ENCODE measurements around the gene CFAP46.

CFAP46 gene

GRCh38 chr10:132808383-132809231 is 133.8 kb downstream of the CFAP46 start:
- Histone ChIP-seq H3K9ac (ENCODE audit: low read length) (no peak overlapping the region), H3K27ac (ENCODE audit: low read length, poor library complexity, severe bottlenecking) (no peak overlapping the region), H3K9me3 (ENCODE audit: control insufficient read depth, low read length) (no peaks in the 10 kb centered on the region), H3K4ac (ENCODE audit: low read depth in 1 of 2, low read length in 2 of 2) (no peak overlapping the region), H3K79me1 (replicated peaks; ENCODE audit: low read length, poor library complexity, severe bottlenecking) (no peaks in the 10 kb centered on the region), H2BK12ac (ENCODE audit: low read length in 2 of 2) (no peak overlapping the region), H3K36me3 (ENCODE audit: control insufficient read depth in 1 of 2, insufficient read depth in 2 of 2, low read depth in 1 of 2, low read length in 2 of 2) (no peaks in the 10 kb centered on the region), H2AFZ (ENCODE audit: low read depth, low read length) (no peak overlapping the region), H4K8ac (ENCODE audit: low read length) (no peak overlapping the region), H3K4me1 (ENCODE audit: control insufficient read depth, insufficient read depth, low read depth, low read length) (peaks cover 2% of the 10 kb centered on the region), H3K27me3 (ENCODE audit: control insufficient read depth in 1 of 2, insufficient read depth in 1 of 2, low read length in 2 of 2) (peaks cover 0 to 58% of the 10 kb centered on the region in 2 experiments), H3K23ac (ENCODE audit: low read length in 2 of 2) (no peak overlapping the region), H3K14ac (ENCODE audit: low read length in 2 of 2) (no peak overlapping the region), H4K91ac (ENCODE audit: low read length) (no peak overlapping the region), H2BK15ac (ENCODE audit: low read depth, poor library complexity, severe bottlenecking) (no peak overlapping the region), H3K4me2 (ENCODE audit: low read length, poor library complexity, severe bottlenecking) (no peak overlapping the region), H2BK120ac (ENCODE audit: low read depth, low read length) (no peak overlapping the region), H3K18ac (ENCODE audit: low read depth in 1 of 2, low read length in 2 of 2) (no peak overlapping the region), H2BK5ac (ENCODE audit: low read depth, low read length, poor library complexity, severe bottlenecking) (no peak overlapping the region), H2AK5ac (ENCODE audit: low read length, severe bottlenecking) (no peak overlapping the region), H3K4me3 (ENCODE audit: insufficient read depth in 1 of 2, low read depth in 1 of 2, low read length in 2 of 2) (no peak overlapping the region)
- no peak for DNase-seq
- 78% methylated on average over 42 of the region's 42 CpGs for WGBS

DNA sequence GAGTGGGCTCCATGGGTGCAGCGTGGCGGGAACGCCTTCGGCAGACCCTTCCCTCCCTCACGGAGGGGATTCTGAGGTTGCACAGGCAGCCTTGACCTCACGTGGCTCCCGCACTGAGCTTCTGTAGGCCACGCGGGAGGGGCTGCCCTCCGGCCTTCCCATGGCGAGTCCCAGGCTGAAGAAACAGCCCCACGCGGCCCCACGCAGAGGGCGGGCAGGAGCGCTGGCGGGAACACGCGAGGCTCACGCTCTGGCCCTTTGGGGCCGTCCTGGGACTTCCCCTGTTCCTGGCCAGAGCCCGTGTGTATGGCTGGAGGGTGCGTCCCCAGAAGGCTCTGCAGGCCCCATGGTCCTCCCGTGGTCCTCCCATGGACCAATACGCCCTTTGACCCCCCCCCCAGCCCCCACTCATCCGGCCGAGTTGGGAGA is 134.7 kb downstream of the CFAP46 start:
- WGBS: 88% methylated on average over 27 of the region's 27 CpGs

DNA sequence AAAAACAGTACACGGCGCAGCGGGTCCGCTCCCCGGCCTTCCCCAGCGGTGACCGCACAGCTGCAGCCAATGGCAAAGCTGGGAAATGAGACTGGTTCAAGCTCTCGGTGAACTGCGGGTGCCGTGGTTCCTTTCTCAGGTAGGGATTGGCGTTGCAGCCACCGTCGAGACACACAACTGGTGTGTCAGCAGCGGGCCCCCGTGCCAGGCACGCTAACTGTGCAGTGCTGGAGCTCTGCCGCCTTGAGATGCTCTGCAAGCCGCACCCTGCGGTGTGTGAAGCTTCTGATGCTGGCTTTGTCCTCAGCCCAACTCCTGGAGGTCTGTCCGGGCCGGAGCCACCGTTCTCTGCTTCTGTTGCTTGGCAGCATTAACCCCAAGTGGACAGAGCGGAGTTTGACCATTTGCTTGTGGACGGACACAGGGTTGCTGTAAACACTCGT is 135.8 kb downstream of the CFAP46 start:
- no peak overlapping the region for H3K23ac ChIP-seq (ENCODE audit: low read length in 2 of 2)
- no peak overlapping the region for H3K4me3 ChIP-seq (ENCODE audit: insufficient read depth in 1 of 2, low read depth in 1 of 2, low read length in 2 of 2)
- H2AFZ ChIP-seq (ENCODE audit: low read depth, low read length): no peak overlapping the region
- H4K91ac ChIP-seq (ENCODE audit: low read length): no peak overlapping the region
- H2BK120ac ChIP-seq (ENCODE audit: low read depth, low read length): no peak overlapping the region
- WGBS: 87% methylated on average over 25 of the region's 25 CpGs
- no peak overlapping the region for H3K4me2 ChIP-seq (ENCODE audit: low read length, poor library complexity, severe bottlenecking)
- H3K27ac ChIP-seq (ENCODE audit: low read length, poor library complexity, severe bottlenecking): no peak overlapping the region
- H3K27me3 ChIP-seq (ENCODE audit: control insufficient read depth in 1 of 2, insufficient read depth in 1 of 2, low read length in 2 of 2): peaks cover 4 to 63% of the 10 kb centered on the region in 2 experiments
- H2BK5ac ChIP-seq (ENCODE audit: low read depth, low read length, poor library complexity, severe bottlenecking): no peak overlapping the region
- DNase-seq: no peak
- no peaks in the 10 kb centered on the region for H3K36me3 ChIP-seq (ENCODE audit: control insufficient read depth in 1 of 2, insufficient read depth in 2 of 2, low read depth in 1 of 2, low read length in 2 of 2)
- no peak overlapping the region for H2AK5ac ChIP-seq (ENCODE audit: low read length, severe bottlenecking)
- H3K4ac ChIP-seq (ENCODE audit: low read depth in 1 of 2, low read length in 2 of 2): no peak overlapping the region
- peaks cover 5% of the 10 kb centered on the region for H3K9me3 ChIP-seq (ENCODE audit: control insufficient read depth, low read length)
- H3K79me1 ChIP-seq (replicated peaks; ENCODE audit: low read length, poor library complexity, severe bottlenecking): no peaks in the 10 kb centered on the region
- H4K8ac ChIP-seq (ENCODE audit: low read length): no peak overlapping the region
- H3K4me1 ChIP-seq (ENCODE audit: control insufficient read depth, insufficient read depth, low read depth, low read length): no peaks in the 10 kb centered on the region
- no peak overlapping the region for H3K18ac ChIP-seq (ENCODE audit: low read depth in 1 of 2, low read length in 2 of 2)
- no peak overlapping the region for H3K9ac ChIP-seq (ENCODE audit: low read length)
- H3K14ac ChIP-seq (ENCODE audit: low read length in 2 of 2): no peak overlapping the region
- H2BK15ac ChIP-seq (ENCODE audit: low read depth, poor library complexity, severe bottlenecking): no peak overlapping the region
- H2BK12ac ChIP-seq (ENCODE audit: low read length in 2 of 2): no peak overlapping the region

More for the DNA sequence above, 134.7 kb downstream of the CFAP46 start:
- no peak overlapping the region for H4K8ac ChIP-seq (ENCODE audit: low read length)
- no peak overlapping the region for H3K4ac ChIP-seq (ENCODE audit: low read depth in 1 of 2, low read length in 2 of 2)
- H2BK120ac ChIP-seq (ENCODE audit: low read depth, low read length): no peak overlapping the region
- H3K79me1 ChIP-seq (replicated peaks; ENCODE audit: low read length, poor library complexity, severe bottlenecking): no peaks in the 10 kb centered on the region
- H3K4me3 ChIP-seq (ENCODE audit: insufficient read depth in 1 of 2, low read depth in 1 of 2, low read length in 2 of 2): no peak overlapping the region
- H3K14ac ChIP-seq (ENCODE audit: low read length in 2 of 2): no peak overlapping the region
- peaks cover 2% of the 10 kb centered on the region for H3K4me1 ChIP-seq (ENCODE audit: control insufficient read depth, insufficient read depth, low read depth, low read length)
- DNase-seq: no peak
- H2AFZ ChIP-seq (ENCODE audit: low read depth, low read length): no peak overlapping the region
- no peak overlapping the region for H2BK15ac ChIP-seq (ENCODE audit: low read depth, poor library complexity, severe bottlenecking)
- no peak overlapping the region for H2BK5ac ChIP-seq (ENCODE audit: low read depth, low read length, poor library complexity, severe bottlenecking)
- peaks cover 0 to 58% of the 10 kb centered on the region in 2 experiments for H3K27me3 ChIP-seq (ENCODE audit: control insufficient read depth in 1 of 2, insufficient read depth in 1 of 2, low read length in 2 of 2)
- no peak overlapping the region for H3K18ac ChIP-seq (ENCODE audit: low read depth in 1 of 2, low read length in 2 of 2)
- no peaks in the 10 kb centered on the region for H3K9me3 ChIP-seq (ENCODE audit: control insufficient read depth, low read length)
- no peak overlapping the region for H3K4me2 ChIP-seq (ENCODE audit: low read length, poor library complexity, severe bottlenecking)
- H3K23ac ChIP-seq (ENCODE audit: low read length in 2 of 2): no peak overlapping the region
- H2AK5ac ChIP-seq (ENCODE audit: low read length, severe bottlenecking): no peak overlapping the region
- H3K9ac ChIP-seq (ENCODE audit: low read length): no peak overlapping the region
- no peak overlapping the region for H3K27ac ChIP-seq (ENCODE audit: low read length, poor library complexity, severe bottlenecking)
- no peak overlapping the region for H2BK12ac ChIP-seq (ENCODE audit: low read length in 2 of 2)
- H4K91ac ChIP-seq (ENCODE audit: low read length): no peak overlapping the region
- no peaks in the 10 kb centered on the region for H3K36me3 ChIP-seq (ENCODE audit: control insufficient read depth in 1 of 2, insufficient read depth in 2 of 2, low read depth in 1 of 2, low read length in 2 of 2)

DNA sequence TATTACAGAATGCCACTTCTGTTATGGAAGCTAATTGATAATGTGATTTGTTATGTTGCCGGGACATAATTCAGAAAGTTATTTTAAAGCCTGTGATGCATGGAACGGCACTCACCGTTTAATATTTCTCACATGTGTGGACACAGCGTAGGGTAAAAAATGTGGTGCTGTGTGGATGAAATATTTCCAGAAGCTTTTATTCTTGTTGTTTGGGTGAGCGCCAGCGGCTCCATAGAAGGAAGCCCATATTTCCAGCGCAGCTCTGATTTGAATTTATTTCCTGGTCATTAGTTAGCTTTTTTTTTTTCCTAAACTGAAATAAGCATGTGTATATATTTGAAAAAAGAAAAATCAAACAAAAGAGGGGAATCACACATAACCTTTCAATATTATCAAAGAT is 136.3 kb downstream of the CFAP46 start:
- Histone ChIP-seq H2AK5ac (ENCODE audit: low read length, severe bottlenecking) (no peak overlapping the region), H3K14ac (ENCODE audit: low read length in 2 of 2) (no peak overlapping the region), H3K9me3 (ENCODE audit: control insufficient read depth, low read length) (peaks cover 5% of the 10 kb centered on the region), H3K4me1 (ENCODE audit: control insufficient read depth, insufficient read depth, low read depth, low read length) (no peaks in the 10 kb centered on the region), H3K4me2 (ENCODE audit: low read length, poor library complexity, severe bottlenecking) (no peak overlapping the region), H3K4me3 (ENCODE audit: insufficient read depth in 1 of 2, low read depth in 1 of 2, low read length in 2 of 2) (no peak overlapping the region), H3K23ac (ENCODE audit: low read length in 2 of 2) (no peak overlapping the region), H3K18ac (ENCODE audit: low read depth in 1 of 2, low read length in 2 of 2) (no peak overlapping the region), H3K79me1 (replicated peaks; ENCODE audit: low read length, poor library complexity, severe bottlenecking) (no peaks in the 10 kb centered on the region), H2BK5ac (ENCODE audit: low read depth, low read length, poor library complexity, severe bottlenecking) (no peak overlapping the region), H2BK12ac (ENCODE audit: low read length in 2 of 2) (no peak overlapping the region), H2BK15ac (ENCODE audit: low read depth, poor library complexity, severe bottlenecking) (no peak overlapping the region), H4K91ac (ENCODE audit: low read length) (no peak overlapping the region), H3K9ac (ENCODE audit: low read length) (no peak overlapping the region), H2BK120ac (ENCODE audit: low read depth, low read length) (no peak overlapping the region), H3K27ac (ENCODE audit: low read length, poor library complexity, severe bottlenecking) (no peak overlapping the region), H3K4ac (ENCODE audit: low read depth in 1 of 2, low read length in 2 of 2) (no peak overlapping the region), H3K36me3 (ENCODE audit: control insufficient read depth in 1 of 2, insufficient read depth in 2 of 2, low read depth in 1 of 2, low read length in 2 of 2) (no peaks in the 10 kb centered on the region), H3K27me3 (ENCODE audit: control insufficient read depth in 1 of 2, insufficient read depth in 1 of 2, low read length in 2 of 2) (peaks cover 4 to 62% of the 10 kb centered on the region in 2 experiments), H4K8ac (ENCODE audit: low read length) (no peak overlapping the region), H2AFZ (ENCODE audit: low read depth, low read length) (no peak overlapping the region)
- WGBS: 98% methylated on average over 6 of the region's 7 CpGs
- no peak for DNase-seq

All from mesenchymal stem cell (in vitro differentiated cells and primary cell).